Sigmoid colon (tissue), 7 donors: Measurements from ENCODE around the gene SLC19A1. TPM values are rescaled to one million over a fixed set of nuclear protein-coding genes. Genes with fewer than 3 reads are reported as not detected.
"Not testable (repeated sequence)": the region's sequence is repeated elsewhere in the genome, so short reads cannot be mapped to it uniquely, and the experiment has no call there.

Experiments
- DNase-seq: peaks from one replicate; pipeline ENCODE4 v3.0.0-alpha.2; 2019
- H3K27ac ChIP-seq, 4 donors: fragments of 200-600 bp; sonication (generic); one replicate each; pipeline ENCODE4 v1.5.1; 2016 to 2019; ENCODE audit warnings: mild to moderate bottlenecking in 1 of 4
- H3K27me3 ChIP-seq, 3 donors: fragments of 200-600 bp; sonication (generic); one replicate each; pipeline ENCODE4 v1.5.1; 2019; ENCODE audit warnings: mild to moderate bottlenecking in 1 of 3
- H3K36me3 ChIP-seq, 4 donors: fragments of 200-600 bp; sonication (generic); one replicate each; pipeline ENCODE4 v1.5.1; 2016 to 2019
- H3K4me1 ChIP-seq, 4 donors: fragments of 200-600 bp; sonication (generic); one replicate each; pipeline ENCODE4 v1.5.1; 2017 to 2019
- H3K4me3 ChIP-seq, 4 donors: fragments of 200-600 bp; sonication (generic); one replicate each; pipeline ENCODE4 v1.5.1; 2017 to 2019; ENCODE audit warnings: mild to moderate bottlenecking in 2 of 4, moderate library complexity in 1 of 4
- H3K9me3 ChIP-seq, 4 donors: fragments of 200-600 bp in 3 of 4; sonication (generic) in 3 of 4; one replicate each; pipeline versions ENCODE4 v1.5.1 to v1.6.1; 2013 to 2019
- CTCF ChIP-seq, 4 experiments: fragments of 450-650 bp in 3 of 4; fragments of 200-600 bp in 1 of 4; IDR thresholded peaks; one replicate each; pipeline ENCODE4 v1.5.1; 2016 to 2019; ENCODE audit warnings: antibody characterized with exemption in 4 of 4, mild to moderate bottlenecking in 3 of 4, moderate library complexity in 2 of 4
- EP300 ChIP-seq, 4 donors: sonication (generic); formaldehyde crosslinking; IDR thresholded peaks; one replicate each; pipeline ENCODE4 v1.6.1; 2017; ENCODE audit warnings: antibody characterized with exemption in 4 of 4
- POLR2A ChIP-seq, 2 donors: fragments of 450-650 bp; IDR thresholded peaks; one replicate each; pipeline ENCODE4 v1.6.1; 2016; ENCODE audit warnings: antibody characterized with exemption in 2 of 2, mild to moderate bottlenecking in 2 of 2, moderate library complexity in 2 of 2
- POLR2AphosphoS5 ChIP-seq, 4 donors: sonication (generic); formaldehyde crosslinking; IDR thresholded peaks; one replicate each; pipeline ENCODE4 v1.6.1; 2017; ENCODE audit warnings: antibody characterized with exemption in 4 of 4
- WGBS, 2 donors: extraction: QIAGEN DNeasy Blood & Tissue Kit; methylation state at CpG; one replicate each; pipeline ENCODE4 v1.1.7; 2013; 5-methylcytosine and 5-hydroxymethylcytosine counted together
- intact Hi-C: fragments of 100-400 bp; cut with DNase I; formaldehyde crosslinking; loops from one replicate; pipeline ENCODE4 v1.15.1; 2023
- polyA plus RNA-seq, 3 donors: library from polyadenylated mRNA; stranded (reverse); fragments of 200-250 nt; gene quantifications; one replicate each; pipeline ENCODE4 v1.2.3, GENCODE V29; 2013
- total RNA-seq, 4 donors: library from RNA; depleted of rRNA; stranded (reverse); fragments of >200 nt; gene quantifications; one replicate each; pipeline ENCODE4 v1.1.0, GENCODE V29; 2016
- donor health status: healthy with polysubstance abuse.
- donor health status: Bipolar disorder and iron deficiency.
- donor health status: healthy.

The SLC19A1 gene
- total and polyA plus RNA-seq, 7 donors = 1.8 to 10.7 (median 2.5) TPM

DNA sequence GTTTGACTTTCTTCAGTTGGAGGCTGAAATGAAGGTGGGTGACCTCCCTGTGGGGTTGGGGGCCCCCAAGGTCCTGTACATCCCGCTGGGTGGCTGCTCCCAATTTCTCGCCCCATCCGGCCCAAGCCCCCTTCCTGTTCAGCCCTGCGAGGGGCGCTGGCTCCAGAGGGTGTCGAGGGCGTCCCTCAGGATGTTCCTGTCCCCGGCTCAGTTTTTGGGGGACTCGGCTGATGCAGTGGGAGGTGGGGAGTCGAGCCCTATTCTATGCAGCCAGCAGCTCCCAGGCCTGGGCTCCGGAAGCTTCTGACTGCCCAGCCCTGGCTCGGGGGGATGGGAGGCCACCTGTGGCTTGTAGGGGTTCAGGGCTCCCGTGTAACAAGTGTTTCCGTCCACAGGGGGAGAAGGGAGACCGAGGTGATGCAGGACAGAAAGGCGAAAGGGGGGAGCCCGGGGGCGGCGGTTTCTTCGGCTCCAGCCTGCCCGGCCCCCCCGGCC, 38.2 kb downstream of the SLC19A1 start:
- intact Hi-C loops = no loop called here
- TF ChIP-seq POLR2AphosphoS5 (IDR thresholded peaks at IDR 0.05) = no peak
- TF ChIP-seq EP300 (IDR thresholded peaks at IDR 0.05) = no peak
- no peak for TF ChIP-seq CTCF (IDR thresholded peaks at IDR 0.05)
- TF ChIP-seq POLR2A (IDR thresholded peaks at IDR 0.05) = no peak
- H3K4me3 ChIP-seq = no peak overlapping the region
- no peak overlapping the region for H3K27ac ChIP-seq
- no peaks in the 10 kb centered on the region for H3K9me3 ChIP-seq
- no peaks in the 10 kb centered on the region for H3K27me3 ChIP-seq
- H3K4me1 ChIP-seq = no peaks in the 10 kb centered on the region
- DNase-seq = peak; percentile 56
- H3K36me3 ChIP-seq = peaks cover 0 to 16% (median 0%) of the 10 kb centered on the region in 4 donors
- WGBS, 2 donors = 77 to 90% methylated on average over 22 of the region's 22 CpGs

GRCh38 chr21:45503226-45503625, 39.0 kb downstream of the SLC19A1 start:
- peaks cover 0 to 21% (median 6%) of the 10 kb centered on the region in 4 donors for H3K36me3 ChIP-seq
- H3K27ac ChIP-seq, intact Hi-C loops, H3K4me1 ChIP-seq, H3K27me3 ChIP-seq, H3K4me3 ChIP-seq, DNase-seq, H3K9me3 ChIP-seq: not testable (repeated sequence)
- 84 to 89% methylated on average over 3 of the region's 4 CpGs for WGBS, 2 donors

DNA sequence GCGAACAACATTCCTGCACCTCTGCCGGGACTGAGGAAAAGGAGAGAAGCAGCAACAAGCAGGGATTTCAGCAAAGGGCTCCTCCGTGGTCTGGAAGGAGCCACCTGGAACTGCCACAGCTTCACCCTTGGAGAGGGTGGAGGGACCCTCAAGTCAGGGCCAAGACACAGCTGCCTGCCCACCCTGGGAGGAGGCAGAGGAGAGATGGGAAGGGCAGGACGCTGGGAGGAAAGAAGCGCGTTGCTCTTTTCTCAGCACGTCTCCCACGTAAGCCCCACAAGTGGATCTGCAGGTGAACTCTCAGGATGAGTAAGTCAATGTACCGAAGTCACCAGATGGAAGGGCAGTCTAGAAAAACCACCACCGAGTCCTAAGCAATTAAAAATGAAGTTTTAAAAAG, 39.6 kb downstream of the SLC19A1 start:
- 55 to 85% methylated on average over 10 of the region's 10 CpGs for WGBS, 2 donors
- no peaks in the 10 kb centered on the region for H3K4me1 ChIP-seq
- intact Hi-C loops = no loop called here
- TF ChIP-seq POLR2AphosphoS5 (IDR thresholded peaks at IDR 0.05) (no peak), CTCF (IDR thresholded peaks at IDR 0.05) (no peak), POLR2A (IDR thresholded peaks at IDR 0.05) (no peak), EP300 (IDR thresholded peaks at IDR 0.05) (no peak)
- no peaks in the 10 kb centered on the region for H3K9me3 ChIP-seq
- no peak overlapping the region for H3K4me3 ChIP-seq
- DNase-seq = peak; percentile 33
- no peaks in the 10 kb centered on the region for H3K27me3 ChIP-seq
- H3K36me3 ChIP-seq = peaks cover 0 to 27% (median 8%) of the 10 kb centered on the region in 4 donors
- H3K27ac ChIP-seq = no peak overlapping the region

GRCh38 chr21:45502006-45502345, 40.3 kb downstream of the SLC19A1 start:
- H3K9me3 ChIP-seq = no peaks in the 10 kb centered on the region
- H3K4me3 ChIP-seq = no peak overlapping the region
- no peaks in the 10 kb centered on the region for H3K27me3 ChIP-seq
- H3K4me1 ChIP-seq = no peaks in the 10 kb centered on the region
- intact Hi-C loops = no loop called here
- 70 to 85% methylated on average over 13 of the region's 13 CpGs for WGBS, 2 donors
- H3K36me3 ChIP-seq = peaks cover 0 to 33% (median 11%) of the 10 kb centered on the region in 4 donors
- peak; percentile 59 for DNase-seq
- H3K27ac ChIP-seq = no peak overlapping the region
- TF ChIP-seq CTCF (IDR thresholded peaks at IDR 0.05) = no peak
- no peak for TF ChIP-seq POLR2AphosphoS5 (IDR thresholded peaks at IDR 0.05)
- no peak for TF ChIP-seq EP300 (IDR thresholded peaks at IDR 0.05)
- TF ChIP-seq POLR2A (IDR thresholded peaks at IDR 0.05) = no peak

DNA sequence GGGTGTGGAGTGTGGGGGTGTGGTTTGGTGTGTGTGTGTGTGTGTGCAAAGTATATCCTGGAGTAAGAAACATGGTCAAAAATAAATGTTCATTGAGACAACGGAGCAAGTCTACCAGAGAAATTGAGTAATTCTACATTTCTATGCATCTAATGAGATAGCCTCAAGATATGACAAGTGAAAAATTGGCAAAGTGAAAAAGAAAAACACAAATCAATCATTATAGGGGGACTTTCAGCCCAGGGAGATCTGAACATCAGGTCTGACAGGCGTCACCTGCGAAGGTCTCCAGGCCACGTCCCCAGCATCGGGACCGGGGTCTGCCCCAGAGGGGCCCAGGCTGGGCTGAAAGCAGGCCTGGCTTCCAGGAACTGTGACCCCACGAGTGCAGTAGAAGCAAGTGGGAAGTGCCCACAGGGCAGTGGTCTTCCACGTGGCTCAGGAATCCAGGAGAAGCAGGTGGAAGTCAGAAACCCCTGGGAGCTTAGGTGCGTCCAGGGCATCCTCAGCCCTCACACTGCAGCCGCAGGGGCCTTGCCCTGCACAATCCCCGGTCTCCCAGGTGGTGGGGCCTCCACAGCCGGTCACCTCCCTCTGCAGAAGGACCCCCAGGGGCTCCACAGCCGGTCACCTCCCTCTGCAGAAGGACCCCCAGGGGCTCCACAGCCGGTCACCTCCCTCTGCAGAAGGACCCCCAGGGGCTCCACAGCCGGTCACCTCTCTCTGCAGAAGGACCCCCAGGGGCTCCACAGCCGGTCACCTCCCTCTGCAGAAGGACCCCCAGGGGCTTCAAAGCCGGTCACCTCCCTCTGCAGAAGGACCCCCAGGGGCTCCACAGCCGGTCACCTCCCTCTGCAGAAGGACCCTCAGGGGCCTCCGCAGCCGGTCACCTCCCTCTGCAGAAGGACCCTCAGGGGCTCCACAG, 40.9 kb downstream of the SLC19A1 start:
- H3K27me3 ChIP-seq, H3K4me1 ChIP-seq, H3K9me3 ChIP-seq, H3K27ac ChIP-seq, intact Hi-C loops, H3K4me3 ChIP-seq: not testable (repeated sequence)
- peaks cover 0 to 37% (median 12%) of the 10 kb centered on the region in 4 donors for H3K36me3 ChIP-seq
- DNase-seq = peak; percentile 34
- WGBS, 2 donors = 75 to 80% methylated on average over 18 to 19 of the region's 20 CpGs
